Uterus (tissue), 2 donors: ENCODE data around the gene GLS.
"Not testable (repeated sequence)": the region's sequence is repeated elsewhere in the genome, so short reads cannot be mapped to it uniquely, and the experiment has no call there.

Source experiments
- POLR2A ChIP-seq, 2 donors: fragments of 450-650 bp; IDR thresholded peaks; one replicate each; pipeline ENCODE4 v1.6.1; 2016; ENCODE audit warnings: antibody characterized with exemption in 2 of 2, mild to moderate bottlenecking in 1 of 2, moderate library complexity in 1 of 2
- TF ChIP-seq, protein P1 (sequence below), 4 experiments: fragments of 200-600 bp in 2 of 4; fragments of 450-650 bp in 2 of 4; sonication (generic) in 2 of 4; IDR thresholded peaks; one replicate each; pipeline ENCODE4 v1.5.1; 2016 to 2019; ENCODE audit warnings: antibody characterized with exemption in 4 of 4, mild to moderate bottlenecking in 2 of 4, moderate library complexity in 1 of 4

GRCh38 chr2:190873451-190873850, 7.2 kb upstream of the GLS start:
- not testable (repeated sequence) for TF ChIP-seq POLR2A (IDR thresholded peaks at IDR 0.05)
- TF ChIP-seq, protein P1, sequence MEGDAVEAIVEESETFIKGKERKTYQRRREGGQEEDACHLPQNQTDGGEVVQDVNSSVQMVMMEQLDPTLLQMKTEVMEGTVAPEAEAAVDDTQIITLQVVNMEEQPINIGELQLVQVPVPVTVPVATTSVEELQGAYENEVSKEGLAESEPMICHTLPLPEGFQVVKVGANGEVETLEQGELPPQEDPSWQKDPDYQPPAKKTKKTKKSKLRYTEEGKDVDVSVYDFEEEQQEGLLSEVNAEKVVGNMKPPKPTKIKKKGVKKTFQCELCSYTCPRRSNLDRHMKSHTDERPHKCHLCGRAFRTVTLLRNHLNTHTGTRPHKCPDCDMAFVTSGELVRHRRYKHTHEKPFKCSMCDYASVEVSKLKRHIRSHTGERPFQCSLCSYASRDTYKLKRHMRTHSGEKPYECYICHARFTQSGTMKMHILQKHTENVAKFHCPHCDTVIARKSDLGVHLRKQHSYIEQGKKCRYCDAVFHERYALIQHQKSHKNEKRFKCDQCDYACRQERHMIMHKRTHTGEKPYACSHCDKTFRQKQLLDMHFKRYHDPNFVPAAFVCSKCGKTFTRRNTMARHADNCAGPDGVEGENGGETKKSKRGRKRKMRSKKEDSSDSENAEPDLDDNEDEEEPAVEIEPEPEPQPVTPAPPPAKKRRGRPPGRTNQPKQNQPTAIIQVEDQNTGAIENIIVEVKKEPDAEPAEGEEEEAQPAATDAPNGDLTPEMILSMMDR (IDR thresholded peaks at IDR 0.05), result not testable (repeated sequence)
